ENCODE results near the gene MGRN1.
"Not testable (repeated sequence)": the region's sequence is repeated elsewhere in the genome, so short reads cannot be mapped to it uniquely, and the experiment has no call there.

The MGRN1 gene

GRCh38 chr16:4625560-4626159 is 1.0 kb downstream of the MGRN1 start:
- DNase-seq, result no peak

- no peak for DNase-seq
These were observed 1.8 kb downstream of the MGRN1 start for GRCh38 chr16:4626396-4626795.

- DNase-seq, result no peak
These were observed 3.7 kb downstream of the MGRN1 start for GRCh38 chr16:4628283-4628682.

- DNase-seq, result no peak
These were observed 6.8 kb downstream of the MGRN1 start for GRCh38 chr16:4631444-4631843.

- no peak for DNase-seq
These were observed 9.4 kb downstream of the MGRN1 start for GRCh38 chr16:4633910-4634635.

- DNase-seq, result peak; percentile 8
These were observed 10.1 kb downstream of the MGRN1 start for GRCh38 chr16:4634768-4635167.

GRCh38 chr16:4636196-4636595 is 11.6 kb downstream of the MGRN1 start:
- no peak for DNase-seq

GRCh38 chr16:4637501-4638166 is 13.0 kb downstream of the MGRN1 start:
- DNase-seq, result peak; percentile 19

GRCh38 chr16:4639899-4640509 is 15.4 kb downstream of the MGRN1 start:
- no peak for DNase-seq

- DNase-seq, result no peak
These were observed 16.1 kb downstream of the MGRN1 start for GRCh38 chr16:4640572-4641305.

GRCh38 chr16:4641306-4641687 is 16.7 kb downstream of the MGRN1 start:
- no peak for DNase-seq

- DNase-seq, result no peak
These were observed 17.3 kb downstream of the MGRN1 start for GRCh38 chr16:4641895-4642294.

GRCh38 chr16:4646773-4647643 is 22.4 kb downstream of the MGRN1 start:
- DNase-seq, result no peak

- no peak for DNase-seq
These were observed 23.0 kb downstream of the MGRN1 start for GRCh38 chr16:4647644-4647980.

- no peak for DNase-seq
These were observed 24.3 kb downstream of the MGRN1 start for GRCh38 chr16:4648917-4649316.

- no peak for DNase-seq
These were observed 25.3 kb downstream of the MGRN1 start for GRCh38 chr16:4649744-4650442.

- DNase-seq, result not testable (repeated sequence)
These were observed 25.9 kb downstream of the MGRN1 start for GRCh38 chr16:4650443-4651074.

- no peak for DNase-seq
These were observed 27.2 kb downstream of the MGRN1 start for GRCh38 chr16:4651827-4652226.

- DNase-seq, result no peak
These were observed 27.9 kb downstream of the MGRN1 start for GRCh38 chr16:4652561-4652960.

GRCh38 chr16:4654011-4654963 is 29.7 kb downstream of the MGRN1 start:
- no peak for DNase-seq

Data from midbrain (tissue), 1 donor.